DND-41 (cell line): ENCODE measurements around the gene NDRG2.
"Not testable (repeated sequence)": the region's sequence is repeated elsewhere in the genome, so short reads cannot be mapped to it uniquely, and the experiment has no call there.

Source experiments
- ATAC-seq: fragments of 200-7000 bp; cut with Tn5 transposase; 3 replicates; pipeline ENCODE4 v1.9.1; 2021; ENCODE audit warnings: low read depth; ENCODE audit not compliant: insufficient read depth
- DNase-seq: peaks from one replicate; pipeline ENCODE4 v3.0.0-alpha.2; 2020
- H2AFZ ChIP-seq: 2 replicates; pipeline ENCODE4 v1.6.0; 2012; ENCODE audit warnings: low read depth, low read length
- H3K27ac ChIP-seq: 2 replicates; pipeline ENCODE4 v1.5.1; 2012; ENCODE audit warnings: low read length, inconsistent platforms
- H3K27me3 ChIP-seq: fragments of 200-600 bp; sonication (generic); 2 replicates; pipeline ENCODE4 v1.6.0; 2012; ENCODE audit warnings: low read length, mild to moderate bottlenecking, inconsistent platforms; ENCODE audit not compliant: insufficient read depth, poor library complexity
- H3K36me3 ChIP-seq: 2 replicates; pipeline ENCODE4 v1.5.1; 2012; ENCODE audit warnings: low read length, inconsistent platforms; ENCODE audit not compliant: insufficient read depth
- H3K4me1 ChIP-seq: 2 replicates; pipeline ENCODE4 v1.5.1; 2012; ENCODE audit warnings: mild to moderate bottlenecking, low read length; ENCODE audit not compliant: insufficient read depth
- H3K4me2 ChIP-seq: 2 replicates; pipeline ENCODE4 v1.6.0; 2012; ENCODE audit warnings: mild to moderate bottlenecking, moderate library complexity, low read length, inconsistent platforms; ENCODE audit not compliant: insufficient read depth
- H3K4me3 ChIP-seq, 2 experiments: fragments of 200-600 bp in 1 of 2; shearing (Covaris generic) in 1 of 2; 2 replicates each; pipeline ENCODE4 v1.5.1; 2012 to 2016; ENCODE audit warnings: inconsistent platforms in 2 of 2, low read length in 2 of 2, mild to moderate bottlenecking in 2 of 2, low read depth in 1 of 2, moderate library complexity in 1 of 2
- H3K79me2 ChIP-seq: 2 replicates; pipeline ENCODE4 v1.6.0; 2012; ENCODE audit warnings: low read length, inconsistent platforms; ENCODE audit not compliant: insufficient read depth
- H3K9ac ChIP-seq: 2 replicates; pipeline ENCODE4 v1.6.0; 2012; ENCODE audit warnings: low read depth, mild to moderate bottlenecking, inconsistent platforms, low read length, moderate library complexity
- H3K9me3 ChIP-seq: 2 replicates; pipeline ENCODE4 v1.5.1; 2012; ENCODE audit warnings: low read length, moderate library complexity, mild to moderate bottlenecking, inconsistent platforms; ENCODE audit not compliant: insufficient read depth, severe bottlenecking
- H4K20me1 ChIP-seq: 2 replicates; pipeline ENCODE4 v1.6.0; 2012; ENCODE audit warnings: low read length; ENCODE audit not compliant: insufficient read depth
- CTCF ChIP-seq: IDR thresholded peaks from 2 replicates; pipeline ENCODE4 v1.5.1; 2012; ENCODE audit warnings: borderline replicate concordance, low read length, moderate library complexity, mild to moderate bottlenecking; ENCODE audit not compliant: poor library complexity, severe bottlenecking; ENCODE audit errors: extremely low read depth
- EZH2 ChIP-seq: IDR thresholded peaks from 3 replicates; pipeline ENCODE4 v1.6.1; 2012; ENCODE audit warnings: borderline replicate concordance, low read depth, mild to moderate bottlenecking, moderate library complexity, low read length, inconsistent platforms; ENCODE audit not compliant: severe bottlenecking

Gene NDRG2

GRCh38 chr14:21041676-21042433, 17.0 kb upstream of the NDRG2 start, which contains the start of gene RNASE7:
Gene RNASE7, plus strand, starts transcription at chr14:21042362. Its CDS starts 631 bp downstream, at chr14:21042993.
- peaks cover 13% of the 10 kb centered on the region for H3K27me3 ChIP-seq
- no peak within 1 kb of the TSS for H3K27ac ChIP-seq
- TF ChIP-seq EZH2, result no peak
- H3K4me1 ChIP-seq, result 0 out of 2 replicates have a peak, but pooled peaks cover 6% of the 10 kb centered on the region
- no peak within 1 kb of the TSS for H2AFZ ChIP-seq
- DNase-seq, result no peak
- H4K20me1 ChIP-seq, result no peaks in the 10 kb centered on the region
- H3K9me3 ChIP-seq, result no peaks in the 10 kb centered on the region
- H3K79me2 ChIP-seq, result no peaks in the 10 kb centered on the region
- H3K4me3 ChIP-seq, result no peak within 1 kb of the TSS
- ATAC-seq, result no peak
- H3K4me2 ChIP-seq, result no peak within 1 kb of the TSS
- no peaks in the 10 kb centered on the region for H3K36me3 ChIP-seq
- H3K9ac ChIP-seq, result no peak within 1 kb of the TSS

DNA sequence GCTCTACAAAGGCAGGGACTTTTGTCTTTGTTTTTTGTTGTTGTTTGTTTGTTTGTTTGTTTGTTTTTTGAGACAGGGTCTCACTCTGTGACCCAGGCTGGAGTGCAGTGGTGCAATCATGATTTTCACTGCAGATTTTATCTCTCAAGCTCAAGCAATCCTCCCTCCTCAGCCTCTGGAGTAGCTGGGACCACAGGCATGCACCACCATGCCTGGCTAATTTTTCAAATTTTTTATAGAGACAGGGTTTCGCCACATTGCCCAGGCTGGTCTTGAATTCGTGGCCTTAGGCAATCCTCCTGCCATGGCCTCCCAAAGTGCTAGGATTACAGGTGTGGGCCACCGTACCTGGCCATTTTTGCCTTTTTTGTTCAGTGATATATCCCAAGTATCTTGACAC, 16.1 kb upstream of the NDRG2 start:
- H3K4me1 ChIP-seq, H3K36me3 ChIP-seq, H3K4me2 ChIP-seq, H3K79me2 ChIP-seq, H4K20me1 ChIP-seq, H3K9ac ChIP-seq, H3K4me3 ChIP-seq, H2AFZ ChIP-seq, H3K27me3 ChIP-seq, ATAC-seq, DNase-seq, H3K9me3 ChIP-seq, H3K27ac ChIP-seq: not testable (repeated sequence)

- H3K36me3 ChIP-seq, result no peaks in the 10 kb centered on the region
- no peaks in the 10 kb centered on the region for H3K9me3 ChIP-seq
- H3K4me1 ChIP-seq, result 0 out of 2 replicates have a peak, but pooled peaks cover 6% of the 10 kb centered on the region
- no peak overlapping the region for H3K9ac ChIP-seq
- H3K4me3 ChIP-seq, result no peak overlapping the region
- no peak overlapping the region for H3K27ac ChIP-seq
- H3K4me2 ChIP-seq, result no peak overlapping the region
- no peak for ATAC-seq
- no peak for DNase-seq
- H3K79me2 ChIP-seq, result no peaks in the 10 kb centered on the region
- peaks cover 6% of the 10 kb centered on the region for H3K27me3 ChIP-seq
- no peak overlapping the region for H2AFZ ChIP-seq
- H4K20me1 ChIP-seq, result no peaks in the 10 kb centered on the region
- TF ChIP-seq EZH2 (no peak), CTCF (no peak)
These were observed 15.6 kb upstream of the NDRG2 start for GRCh38 chr14:21040370-21040925.

DNA sequence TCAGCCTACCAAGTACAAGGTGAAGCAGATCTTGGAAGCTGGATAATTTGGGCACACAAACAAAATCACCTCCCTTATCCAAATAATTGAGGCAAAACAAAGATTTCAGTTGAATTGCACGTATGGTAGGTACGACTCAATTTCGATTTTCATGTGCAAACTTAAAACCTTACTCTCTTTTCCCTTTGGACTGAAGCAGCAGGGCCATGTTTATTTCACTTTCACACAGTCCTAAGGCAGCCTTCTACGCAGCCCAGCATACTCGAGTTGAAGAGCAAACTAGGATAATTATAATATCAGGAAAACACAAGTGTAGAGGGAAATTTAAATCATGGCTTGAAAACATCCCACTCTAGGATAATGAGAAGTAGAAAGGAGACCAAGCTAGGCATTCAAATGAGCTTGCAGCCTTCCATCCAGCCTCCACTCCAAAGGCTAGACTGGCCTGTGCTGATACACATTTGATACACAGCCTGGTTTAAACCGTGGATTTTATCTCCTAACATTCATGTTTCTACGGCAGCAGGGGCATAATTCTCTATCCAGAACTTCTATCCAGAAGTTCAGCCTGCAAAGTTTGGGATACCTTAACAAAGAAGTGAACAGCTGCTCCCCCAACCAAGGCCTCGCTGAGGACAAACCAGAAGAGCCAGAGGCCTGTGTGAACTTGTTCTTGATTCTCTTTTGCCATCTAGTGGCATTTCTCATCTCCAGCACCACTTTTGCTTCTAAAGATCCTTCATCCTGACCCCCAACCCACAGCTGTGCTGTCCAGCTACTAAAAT, 14.9 kb upstream of the NDRG2 start:
- DNase-seq (peak; percentile 21), ATAC-seq (peak; percentile 76)
- H3K9ac ChIP-seq, result no peak overlapping the region

More for the DNA sequence above, 14.9 kb upstream of the NDRG2 start:
- H3K4me3 ChIP-seq, result no peak overlapping the region
- H2AFZ ChIP-seq, result no peak overlapping the region
- no peak overlapping the region for H3K27ac ChIP-seq
- peaks cover 7% of the 10 kb centered on the region for H3K27me3 ChIP-seq
- H3K36me3 ChIP-seq, result no peaks in the 10 kb centered on the region
- TF ChIP-seq EZH2, result no peak
- peak; percentile 71 for TF ChIP-seq CTCF
- H3K4me2 ChIP-seq, result no peak overlapping the region
- no peaks in the 10 kb centered on the region for H4K20me1 ChIP-seq
- 0 out of 2 replicates have a peak, but pooled peaks cover 6% of the 10 kb centered on the region for H3K4me1 ChIP-seq
- H3K79me2 ChIP-seq, result no peaks in the 10 kb centered on the region
- H3K9me3 ChIP-seq, result no peaks in the 10 kb centered on the region
